A673 (cell line): ENCODE measurements around the gene SGCD. TPM values are rescaled to one million over a fixed set of nuclear protein-coding genes. Genes with fewer than 3 reads are reported as not detected.

Source experiments
- BruUV-seq: library from RNA; stranded (reverse); fragments of 400-500 nt; replicated peaks from 2 replicates; lab custom pipeline; 2021; lab: Mats Ljungman, UMichigan
- CTCF ChIA-PET: fragments of 300-600 bp; sonication (Branson Sonifier 250); formaldehyde crosslinking; loops from one replicate; lab custom pipeline; 2022; ENCODE audit warnings: antibody characterized with exemption; lab: Charles Lee
- POLR2A ChIA-PET: fragments of 300-600 bp; sonication (Branson Sonifier 250); formaldehyde crosslinking; loops from one replicate; lab custom pipeline; 2022; ENCODE audit warnings: antibody characterized with exemption; ENCODE audit not compliant: low non-redundant PET; lab: Charles Lee
- DNase-seq: peaks from one replicate; pipeline ENCODE4 v3.0.0-alpha.2; 2015; ENCODE audit warnings: low spot score
- H3K27ac ChIP-seq: fragments of 200-600 bp; sonication (generic); 2 replicates; pipeline ENCODE4 v1.5.1; 2016; ENCODE audit warnings: mixed run types, low read depth, mild to moderate bottlenecking, mixed read lengths, antibody characterized with exemption, low read length; ENCODE audit not compliant: poor library complexity, severe bottlenecking
- H3K27me3 ChIP-seq: fragments of 200-600 bp; sonication (generic); replicated peaks from 2 replicates; pipeline ENCODE4 v1.6.1; 2017; ENCODE audit warnings: mixed run types, low read depth, mild to moderate bottlenecking, mixed read lengths, antibody characterized with exemption, low read length; ENCODE audit not compliant: insufficient read depth, poor library complexity
- H3K36me3 ChIP-seq: fragments of 200-600 bp; sonication (generic); 2 replicates; pipeline ENCODE4 v1.6.1; 2016; ENCODE audit warnings: mixed run types, mild to moderate bottlenecking, mixed read lengths, antibody characterized with exemption, low read length; ENCODE audit not compliant: insufficient read depth, poor library complexity, severe bottlenecking
- H3K4me1 ChIP-seq: fragments of 200-600 bp; sonication (generic); 2 replicates; pipeline ENCODE4 v1.6.1; 2017; ENCODE audit warnings: mixed run types, mild to moderate bottlenecking, mixed read lengths, antibody characterized with exemption, low read length; ENCODE audit not compliant: insufficient read depth, poor library complexity, severe bottlenecking
- H3K4me3 ChIP-seq: fragments of 200-600 bp; sonication (generic); 2 replicates; pipeline ENCODE4 v1.5.1; 2016; ENCODE audit warnings: low read depth, mixed run types, mild to moderate bottlenecking, mixed read lengths, low read length; ENCODE audit not compliant: poor library complexity, severe bottlenecking
- H3K9me3 ChIP-seq: fragments of 200-600 bp; sonication (generic); 2 replicates; pipeline ENCODE4 v1.6.1; 2016; ENCODE audit warnings: mixed run types, low read depth, mild to moderate bottlenecking, mixed read lengths, antibody characterized with exemption, low read length; ENCODE audit not compliant: poor library complexity, severe bottlenecking
- EZH2 ChIP-seq: fragments of 200-600 bp; sonication (generic); IDR thresholded peaks from 2 replicates; pipeline ENCODE4 v1.6.1; 2017; ENCODE audit warnings: borderline replicate concordance, low read depth, mild to moderate bottlenecking, mixed read lengths, antibody characterized with exemption, low read length; ENCODE audit not compliant: poor library complexity, severe bottlenecking
- intact Hi-C: fragments of 100-400 bp; cut with micrococcal nuclease; formaldehyde crosslinking; loops from one replicate; pipeline ENCODE4 v1.10.0; 2022; ENCODE audit not compliant: unreplicated experiment
- total RNA-seq: library from RNA; stranded (reverse); gene quantifications from 2 replicates; pipeline ENCODE4 v1.2.3, GENCODE V29; 2021
- TF ChIP-seq, protein P1 (sequence below): fragments of 300-800, 200-600 bp; sonication (generic); conservative IDR thresholded peaks from 2 replicates; pipeline ENCODE4 v1.5.1; 2017; ENCODE audit warnings: low read depth, mild to moderate bottlenecking, antibody characterized with exemption, low read length, moderate library complexity, mixed read lengths

The SGCD gene
- total RNA-seq, 1 experiment from 2014 or later: 0.17 TPM

DNA sequence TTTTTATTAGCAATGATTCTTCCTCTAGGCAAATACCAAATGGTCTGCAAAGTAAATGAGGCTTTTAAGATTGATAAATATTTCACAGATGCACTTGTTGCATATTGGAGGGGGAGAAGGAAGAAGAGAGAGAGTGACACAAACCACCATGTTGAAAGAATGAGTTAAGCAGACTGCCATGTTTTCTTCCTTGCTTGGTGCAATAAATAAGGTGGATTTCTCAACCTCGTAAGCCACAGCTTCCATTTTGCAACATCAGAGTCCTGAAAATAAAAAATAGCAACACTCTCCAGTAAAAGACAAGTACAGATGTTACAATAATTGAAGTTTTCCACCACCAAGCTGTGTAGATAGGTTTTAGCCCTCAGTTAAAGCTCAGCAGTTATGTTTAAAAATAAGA, 202.9 kb downstream of the SGCD start:
- Histone ChIP-seq H3K9me3 (no peaks in the 10 kb centered on the region), H3K4me1 (no peaks in the 10 kb centered on the region), H3K27me3 (no peaks in the 10 kb centered on the region), H3K36me3 (no peaks in the 10 kb centered on the region), H3K27ac (no peak overlapping the region), H3K4me3 (no peak overlapping the region)
- intact Hi-C loops: no loop called here
- ChIA-PET POLR2A (no interaction called here), CTCF (no interaction called here)
- no TSS peak for BruUV-seq
- DNase-seq: no peak
- TF ChIP-seq, protein P1, sequence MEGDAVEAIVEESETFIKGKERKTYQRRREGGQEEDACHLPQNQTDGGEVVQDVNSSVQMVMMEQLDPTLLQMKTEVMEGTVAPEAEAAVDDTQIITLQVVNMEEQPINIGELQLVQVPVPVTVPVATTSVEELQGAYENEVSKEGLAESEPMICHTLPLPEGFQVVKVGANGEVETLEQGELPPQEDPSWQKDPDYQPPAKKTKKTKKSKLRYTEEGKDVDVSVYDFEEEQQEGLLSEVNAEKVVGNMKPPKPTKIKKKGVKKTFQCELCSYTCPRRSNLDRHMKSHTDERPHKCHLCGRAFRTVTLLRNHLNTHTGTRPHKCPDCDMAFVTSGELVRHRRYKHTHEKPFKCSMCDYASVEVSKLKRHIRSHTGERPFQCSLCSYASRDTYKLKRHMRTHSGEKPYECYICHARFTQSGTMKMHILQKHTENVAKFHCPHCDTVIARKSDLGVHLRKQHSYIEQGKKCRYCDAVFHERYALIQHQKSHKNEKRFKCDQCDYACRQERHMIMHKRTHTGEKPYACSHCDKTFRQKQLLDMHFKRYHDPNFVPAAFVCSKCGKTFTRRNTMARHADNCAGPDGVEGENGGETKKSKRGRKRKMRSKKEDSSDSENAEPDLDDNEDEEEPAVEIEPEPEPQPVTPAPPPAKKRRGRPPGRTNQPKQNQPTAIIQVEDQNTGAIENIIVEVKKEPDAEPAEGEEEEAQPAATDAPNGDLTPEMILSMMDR: no peak
- no peak for TF ChIP-seq EZH2

GRCh38 chr5:156531199-156531598, 204.2 kb downstream of the SGCD start:
- no TSS peak for BruUV-seq
- Histone ChIP-seq H3K27me3 (no peaks in the 10 kb centered on the region), H3K36me3 (no peaks in the 10 kb centered on the region), H3K27ac (no peak overlapping the region), H3K9me3 (no peaks in the 10 kb centered on the region), H3K4me3 (no peak overlapping the region), H3K4me1 (no peaks in the 10 kb centered on the region)
- TF ChIP-seq, protein P1: no peak
- POLR2A ChIA-PET: no interaction called here
- no peak for DNase-seq
- CTCF ChIA-PET: no interaction called here
- intact Hi-C loops: no loop called here

GRCh38 chr5:156532921-156533320, 206.0 kb downstream of the SGCD start:
- Histone ChIP-seq H3K4me3 (no peak overlapping the region), H3K36me3 (no peaks in the 10 kb centered on the region), H3K9me3 (no peaks in the 10 kb centered on the region), H3K4me1 (no peaks in the 10 kb centered on the region), H3K27ac (no peak overlapping the region), H3K27me3 (no peaks in the 10 kb centered on the region)
- CTCF ChIA-PET: no interaction called here
- BruUV-seq: no TSS peak
- intact Hi-C loops: no loop called here
- TF ChIP-seq, protein P1: no peak
- POLR2A ChIA-PET: no interaction called here
- DNase-seq: no peak
